DMS79 treated with DMSO at 0.1 percent for 48 hours (cell line): ENCODE measurements around the gene MAPK14.
A peak's percentile ranks its signal among the peaks of the same experiment; 100 is the strongest.
"Not testable (repeated sequence)": the region's sequence is repeated elsewhere in the genome, so short reads cannot be mapped to it uniquely, and the experiment has no call there.

ENCODE experiments used
- DNase-seq: peaks from one replicate; lab custom pipeline; 2025; lab: John Stamatoyannopoulos, UW

The MAPK14 gene

DNA sequence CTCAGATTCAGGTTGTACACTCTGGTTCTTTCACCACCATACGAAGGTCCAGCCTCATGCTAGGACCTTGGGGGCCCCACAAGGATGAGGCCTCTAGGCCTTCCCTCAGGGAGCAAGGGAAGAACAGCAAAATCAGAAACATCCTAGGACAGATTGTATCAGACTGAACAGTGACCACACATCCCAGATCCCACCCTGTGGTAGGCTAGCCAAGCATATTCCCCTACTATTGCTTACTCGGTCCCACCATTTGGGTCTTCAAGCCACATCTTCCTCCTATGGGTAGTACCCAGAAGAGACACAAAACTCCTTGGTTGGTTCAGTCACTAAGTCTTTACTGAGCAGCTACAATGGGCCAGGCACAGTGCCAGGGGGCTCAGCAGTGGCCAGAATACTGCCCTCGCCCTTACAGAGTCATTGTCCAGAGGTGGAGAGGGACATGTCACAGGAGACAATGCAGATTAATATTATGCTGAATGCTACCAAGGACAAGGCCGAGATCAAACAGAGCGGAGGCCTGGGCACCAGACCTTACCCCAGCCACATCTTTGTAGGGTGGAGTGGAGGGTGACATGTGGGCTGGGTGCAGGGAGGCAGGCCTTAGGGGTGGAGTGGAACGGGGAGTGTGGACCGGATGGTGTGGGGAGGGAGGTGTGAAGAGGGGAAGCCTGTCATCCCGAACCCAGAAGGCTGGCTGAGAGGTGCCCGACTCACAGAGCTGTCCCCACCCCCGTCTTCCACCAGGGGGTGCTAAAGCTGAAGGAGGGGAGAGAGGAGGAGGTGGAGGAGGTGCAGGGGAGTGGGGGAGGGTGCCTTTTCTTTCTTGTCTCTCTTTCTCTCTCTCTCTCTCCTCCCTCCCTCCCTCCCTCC lies 95.9 kb downstream of the MAPK14 start:
- DNase-seq, result peak; percentile 35

DNA sequence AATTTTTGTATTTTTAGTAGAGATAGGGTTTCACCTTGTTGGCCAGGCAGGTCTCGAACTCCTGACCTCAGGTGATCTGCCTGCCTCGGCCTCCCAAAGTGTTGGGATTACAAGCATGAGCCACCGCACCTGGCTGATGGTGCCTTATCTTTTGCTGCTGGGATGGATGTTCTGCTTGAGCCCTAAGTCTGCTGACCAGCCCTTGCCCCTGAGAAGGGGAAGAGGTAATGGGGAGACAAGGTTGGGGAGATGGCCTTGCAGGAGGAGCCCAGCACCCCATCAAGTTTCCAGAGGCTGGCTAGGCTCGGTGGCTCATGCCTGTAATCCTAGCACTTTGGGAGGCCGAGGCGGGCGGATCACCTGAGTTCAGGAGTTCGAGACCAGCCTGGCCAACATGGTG lies 96.7 kb downstream of the MAPK14 start:
- DNase-seq, result not testable (repeated sequence)

DNA sequence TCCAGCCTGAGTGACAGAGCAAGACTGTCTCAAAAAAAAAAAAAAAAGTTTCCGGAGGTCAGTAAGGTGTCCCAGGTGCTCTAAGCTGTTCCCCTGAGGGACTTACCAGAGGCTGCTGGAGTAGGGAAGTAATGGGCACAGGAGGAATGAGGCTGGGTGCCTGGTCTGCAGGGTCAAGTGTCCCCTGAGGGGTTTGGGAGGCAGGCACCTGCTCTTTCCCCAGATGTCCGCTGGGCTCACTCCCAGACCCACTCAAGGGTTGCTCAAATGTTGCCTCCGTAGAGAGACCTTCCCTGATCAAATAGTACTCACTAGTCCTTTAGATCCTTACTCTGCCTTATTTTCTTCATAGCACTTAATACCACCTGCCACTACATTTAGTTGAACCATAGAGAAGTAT lies 97.3 kb downstream of the MAPK14 start:
- DNase-seq, result peak; percentile 49

- DNase-seq, result no peak
Observed at GRCh38 chr6:36125575-36125974, 98.0 kb downstream of the MAPK14 start.

DNA sequence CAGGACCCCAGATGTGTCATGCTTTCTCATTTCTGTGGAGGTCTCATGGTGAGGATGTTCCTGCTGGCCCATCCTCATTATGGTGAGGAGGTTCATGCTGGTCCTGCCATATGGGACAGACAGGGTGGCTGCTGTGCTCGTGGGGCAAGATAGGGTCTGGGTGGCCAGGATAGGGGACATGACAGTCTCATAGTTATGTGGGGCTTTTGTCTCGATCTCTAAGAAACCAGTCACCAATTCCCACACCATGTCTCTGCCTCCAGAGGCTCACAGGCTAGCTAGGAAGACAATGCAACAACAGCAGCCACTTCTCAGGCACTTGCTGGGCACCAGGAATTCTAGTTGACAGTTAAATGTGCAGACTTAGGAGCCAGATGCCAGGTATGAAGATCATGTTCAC lies 98.5 kb downstream of the MAPK14 start:
- DNase-seq, result no peak

- no peak for DNase-seq
Observed at GRCh38 chr6:36126553-36127458, 99.2 kb downstream of the MAPK14 start.

GRCh38 chr6:36127462-36128016 lies 99.9 kb downstream of the MAPK14 start:
- DNase-seq, result no peak

DNA sequence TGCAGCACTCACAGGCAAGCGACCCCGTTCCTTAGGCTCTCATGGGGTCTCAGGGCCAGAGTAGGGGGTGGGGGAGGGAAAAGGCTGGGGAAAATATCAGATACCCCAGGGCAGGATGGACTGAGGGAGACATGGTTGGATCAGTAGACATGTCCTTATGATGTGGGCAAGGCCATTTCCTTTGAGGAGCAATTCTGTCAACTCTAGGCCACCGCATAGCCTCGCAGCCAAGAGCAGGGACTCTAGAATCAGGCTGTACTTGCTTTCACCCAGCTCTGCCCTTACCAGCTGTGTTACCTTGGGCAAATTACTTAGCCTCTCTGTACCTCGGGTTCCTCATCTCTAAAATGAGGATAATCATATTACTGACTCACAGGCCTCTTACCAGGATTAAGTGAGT lies 100.5 kb downstream of the MAPK14 start:
- no peak for DNase-seq

DNA sequence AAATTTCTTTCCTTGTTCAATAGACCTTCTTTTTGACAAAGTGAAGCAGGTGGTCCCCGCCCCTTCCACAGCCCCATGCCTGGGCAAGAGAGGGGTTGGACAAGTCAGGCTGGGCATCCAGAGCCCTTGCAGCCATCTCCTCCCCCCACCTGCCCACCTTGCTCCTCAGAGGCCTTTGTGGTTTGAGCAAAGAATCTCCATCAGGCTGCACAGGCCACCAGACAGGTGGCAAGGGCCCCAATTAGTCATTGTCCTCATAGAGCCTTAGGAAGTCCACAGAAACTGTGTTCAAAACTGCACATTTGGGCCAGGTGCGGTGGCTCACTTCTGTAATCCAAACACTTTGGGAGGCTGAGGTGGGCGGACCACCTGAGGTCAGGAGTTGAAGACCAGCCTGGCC lies 101.2 kb downstream of the MAPK14 start:
- DNase-seq, result no peak

DNA sequence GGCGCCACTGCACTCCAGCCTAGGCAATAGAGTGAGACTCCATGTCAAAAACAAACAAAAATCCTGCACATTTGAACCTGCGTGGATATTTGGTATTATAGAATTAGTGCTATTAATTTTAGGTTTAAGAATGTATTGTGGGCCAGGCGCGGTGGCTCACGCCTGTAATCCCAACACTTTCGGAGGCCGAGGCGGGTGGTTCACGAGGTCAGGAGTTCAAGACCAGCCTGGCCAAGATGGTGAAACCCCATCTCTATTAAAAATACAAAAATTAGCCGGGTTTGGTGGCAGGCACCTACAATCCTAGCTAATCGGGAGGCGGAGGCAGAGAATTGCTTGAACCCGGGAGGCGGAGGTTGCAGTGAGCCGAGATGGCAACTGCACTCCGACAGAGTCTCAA lies 101.7 kb downstream of the MAPK14 start:
- not testable (repeated sequence) for DNase-seq

DNA sequence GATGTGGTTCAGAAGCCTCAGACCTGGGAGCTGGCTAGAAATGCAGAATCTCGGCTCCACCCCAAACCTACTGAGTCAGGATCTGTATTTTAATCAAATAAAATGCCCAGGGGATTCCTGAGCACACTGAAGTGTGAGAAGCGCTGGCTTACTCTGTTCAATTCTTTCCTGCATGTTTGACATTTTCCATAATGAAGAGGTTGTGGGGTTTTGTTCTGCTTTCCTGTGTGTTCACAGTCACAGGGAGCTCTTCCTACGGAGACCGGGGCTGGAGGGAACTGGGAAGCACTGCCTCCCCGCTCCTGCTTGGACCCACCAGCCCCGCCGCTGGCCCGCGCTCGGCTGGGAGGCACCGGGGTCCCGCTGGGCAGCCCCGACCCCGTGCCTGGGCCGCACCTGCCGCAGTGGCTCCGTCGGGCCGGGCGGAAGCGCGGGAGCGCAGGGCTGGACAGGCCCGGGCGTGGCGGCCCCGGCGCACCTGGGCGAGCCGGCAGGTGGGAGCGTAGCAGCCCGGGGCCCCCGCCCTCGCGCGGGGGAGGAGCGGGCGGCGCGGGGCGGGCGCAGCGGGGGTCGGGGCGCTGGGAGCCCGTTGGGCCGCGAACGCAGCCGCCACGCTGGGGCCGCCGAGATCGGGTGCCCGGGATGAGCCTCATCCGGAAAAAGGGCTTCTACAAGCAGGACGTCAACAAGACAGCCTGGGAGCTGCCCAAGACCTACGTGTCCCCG lies 102.5 kb downstream of the MAPK14 start, which contains the start of gene MAPK13:
Gene MAPK13 (plus strand): TSS at position 573 of the 726 bp plus-strand sequence. CDS start 70 bp downstream, at position 643.
- peak; percentile 44 for DNase-seq

DNA sequence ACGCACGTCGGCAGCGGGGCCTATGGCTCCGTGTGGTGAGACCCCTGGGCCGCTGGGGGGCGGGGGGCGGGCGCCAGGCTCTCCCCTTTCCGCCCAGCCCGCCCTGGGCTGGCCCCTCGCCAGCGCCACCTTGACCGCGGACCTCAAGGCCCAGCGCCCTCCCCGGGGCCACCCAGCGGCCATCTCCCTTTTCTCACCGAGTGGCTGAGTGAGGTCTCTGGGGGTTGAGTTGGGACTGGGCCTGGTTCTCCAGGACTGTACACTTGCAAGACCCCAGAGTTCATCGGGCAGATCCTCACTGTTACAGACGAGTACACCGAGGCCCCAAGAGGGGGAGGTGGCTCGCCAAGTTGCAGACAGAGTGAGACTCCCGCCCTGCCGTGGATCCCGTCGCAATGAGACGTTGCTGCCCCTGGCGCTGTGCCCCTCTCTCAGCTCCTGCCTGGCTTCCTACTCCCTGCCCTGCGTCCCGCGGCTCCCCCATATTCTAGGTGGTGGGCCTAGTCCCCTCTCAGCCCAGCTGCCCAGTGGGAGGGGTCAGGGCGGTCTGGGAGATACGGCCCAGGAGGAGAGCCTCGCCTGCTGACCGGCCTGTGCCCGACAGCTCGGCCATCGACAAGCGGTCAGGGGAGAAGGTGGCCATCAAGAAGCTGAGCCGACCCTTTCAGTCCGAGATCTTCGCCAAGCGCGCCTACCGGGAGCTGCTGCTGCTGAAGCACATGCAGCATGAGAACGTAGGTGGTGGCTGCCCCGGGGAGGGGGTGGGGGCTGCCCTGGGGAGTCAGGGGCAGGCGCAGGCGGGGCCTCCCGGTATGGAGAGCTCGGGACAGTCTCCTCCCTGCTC lies 103.3 kb downstream of the MAPK14 start:
- peak; percentile 89 for DNase-seq

DNA sequence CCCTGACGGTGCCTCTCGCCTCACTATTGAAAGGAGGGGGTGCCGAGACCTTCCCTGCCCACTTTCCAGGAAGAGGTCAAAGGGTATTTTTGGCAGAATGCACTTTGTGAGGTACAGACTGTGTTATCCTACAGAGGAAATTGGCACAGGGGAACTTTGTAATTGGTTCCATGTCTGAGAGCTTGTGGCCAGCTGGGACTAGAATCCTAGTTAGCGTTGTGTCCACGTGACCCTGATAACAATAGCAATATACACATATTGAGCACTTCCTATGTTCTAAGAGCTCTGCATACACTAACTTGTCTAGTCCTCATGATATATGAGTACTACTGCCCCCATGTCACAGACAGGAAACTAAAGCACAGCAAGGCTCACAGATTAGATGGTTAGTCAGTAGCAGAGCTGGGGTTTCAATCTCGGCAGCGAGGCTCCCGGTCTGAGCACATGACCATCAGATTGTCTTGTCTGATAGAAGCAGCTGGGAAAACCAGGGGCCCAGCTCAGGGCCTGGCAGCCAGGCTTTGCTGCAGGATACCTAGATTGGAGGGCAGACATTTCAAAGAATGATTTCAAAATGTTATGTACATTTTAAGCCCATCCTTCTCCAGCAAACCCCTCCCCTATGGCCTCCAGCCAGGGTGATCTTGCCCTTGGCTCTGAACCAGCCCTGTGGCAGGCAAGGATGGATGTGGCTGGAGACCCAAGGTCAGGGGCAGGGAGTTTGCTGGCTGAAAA lies 104.1 kb downstream of the MAPK14 start:
- DNase-seq, result peak; percentile 77

GRCh38 chr6:36132246-36132895 lies 104.8 kb downstream of the MAPK14 start:
- no peak for DNase-seq

DNA sequence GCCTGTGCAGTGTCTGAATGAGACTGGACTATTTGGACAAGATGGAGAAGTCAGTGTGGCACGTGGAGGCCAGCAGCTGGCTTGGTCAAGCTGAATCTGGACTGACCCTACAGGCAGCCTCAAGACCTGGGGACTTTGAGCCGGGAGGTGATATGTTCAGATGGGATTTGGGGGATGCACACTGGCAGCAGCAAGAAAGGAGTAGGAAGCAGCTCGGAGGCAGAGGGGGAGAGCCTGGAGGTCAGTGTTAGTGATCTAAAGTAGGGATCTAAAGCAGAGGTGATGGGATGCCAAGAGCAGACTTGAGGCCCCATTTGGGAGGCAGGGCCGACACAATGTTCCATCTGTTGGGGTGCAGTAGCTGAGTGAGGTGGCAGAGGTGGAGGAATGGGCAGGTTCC lies 105.5 kb downstream of the MAPK14 start:
- no peak for DNase-seq

DNA sequence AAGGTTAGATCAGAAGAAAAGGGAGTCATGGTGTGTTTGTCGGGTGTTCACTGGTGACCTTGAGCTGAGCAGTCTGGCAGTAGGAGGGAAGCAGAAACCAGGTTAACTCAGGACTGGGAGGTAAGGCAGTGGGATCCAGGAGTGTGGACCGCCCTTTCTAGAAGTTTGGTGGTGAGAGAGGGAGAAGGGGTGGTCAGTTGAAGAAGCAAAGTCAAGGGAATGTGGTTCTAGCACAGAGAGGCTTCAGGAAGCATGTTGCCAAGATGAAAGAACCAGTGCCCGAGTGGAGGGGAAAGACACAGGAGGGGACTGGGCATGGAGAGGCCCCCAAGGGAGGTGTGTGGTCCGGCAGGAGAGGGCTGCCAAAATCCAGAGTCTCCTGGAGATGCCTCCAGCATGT lies 106.3 kb downstream of the MAPK14 start:
- DNase-seq, result no peak

- no peak for DNase-seq
Observed at GRCh38 chr6:36135053-36135731, 107.6 kb downstream of the MAPK14 start.

DNA sequence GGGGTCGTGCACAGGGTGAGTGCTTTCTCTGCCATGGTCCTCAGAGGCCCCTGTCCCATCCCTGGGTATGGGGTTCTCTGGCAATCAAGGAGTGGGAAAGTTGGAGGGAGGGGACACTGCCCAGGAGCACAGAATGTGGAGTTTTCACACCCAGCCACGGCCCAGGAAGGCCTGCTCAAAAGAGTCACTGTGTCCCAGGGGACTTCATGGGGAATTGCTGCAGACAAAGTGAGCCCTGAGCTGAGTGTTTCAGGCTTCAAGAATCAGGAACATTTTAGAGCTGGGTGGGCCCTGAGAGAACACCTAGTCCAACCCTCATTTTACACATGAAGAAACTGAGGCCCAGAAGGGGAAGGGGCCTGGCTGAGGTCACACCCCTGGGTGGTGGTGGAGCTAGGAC lies 108.4 kb downstream of the MAPK14 start:
- no peak for DNase-seq

DNA sequence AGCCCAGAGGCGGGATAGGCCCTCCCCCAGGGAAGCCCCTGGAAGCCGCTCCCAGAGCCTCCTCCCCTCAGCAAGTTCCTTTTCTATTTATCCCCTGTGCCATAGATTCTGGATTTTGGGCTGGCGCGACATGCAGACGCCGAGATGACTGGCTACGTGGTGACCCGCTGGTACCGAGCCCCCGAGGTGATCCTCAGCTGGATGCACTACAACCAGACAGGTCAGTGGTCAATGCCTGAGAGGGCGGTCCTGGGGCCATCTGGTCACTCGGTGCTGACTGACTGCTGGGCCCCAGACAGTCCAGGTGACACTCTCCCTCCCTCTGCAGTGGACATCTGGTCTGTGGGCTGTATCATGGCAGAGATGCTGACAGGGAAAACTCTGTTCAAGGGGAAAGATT lies 108.9 kb downstream of the MAPK14 start:
- no peak for DNase-seq
